Measurements from ENCODE around the gene DNAAF8.

- TF ChIP-seq HDGF (IDR thresholded peaks at IDR 0.05; ENCODE audit: borderline replicate concordance) = no peak
- TF ChIP-seq FOXA1 (IDR thresholded peaks at IDR 0.05) = no peak
- no peak for TF ChIP-seq SUZ12 (IDR thresholded peaks at IDR 0.05)
- TF ChIP-seq ARNT (IDR thresholded peaks at IDR 0.05) = no peak
- no peak for TF ChIP-seq FOXK2 (IDR thresholded peaks at IDR 0.05)
- TF ChIP-seq BHLHE40 (IDR thresholded peaks at IDR 0.05; ENCODE audit: borderline replicate concordance) = no peak
- TF ChIP-seq FOXM1 (IDR thresholded peaks at IDR 0.05; ENCODE audit: borderline replicate concordance) = no peak
- no peak for TF ChIP-seq SP1 (IDR thresholded peaks at IDR 0.05)
- no peak for TF ChIP-seq ZNF384 (IDR thresholded peaks at IDR 0.05)
These were observed 29.8 kb upstream of the DNAAF8 start for GRCh38 chr16:4704491-4704890.
